ENCODE data around the gene DNM3.

DNA sequence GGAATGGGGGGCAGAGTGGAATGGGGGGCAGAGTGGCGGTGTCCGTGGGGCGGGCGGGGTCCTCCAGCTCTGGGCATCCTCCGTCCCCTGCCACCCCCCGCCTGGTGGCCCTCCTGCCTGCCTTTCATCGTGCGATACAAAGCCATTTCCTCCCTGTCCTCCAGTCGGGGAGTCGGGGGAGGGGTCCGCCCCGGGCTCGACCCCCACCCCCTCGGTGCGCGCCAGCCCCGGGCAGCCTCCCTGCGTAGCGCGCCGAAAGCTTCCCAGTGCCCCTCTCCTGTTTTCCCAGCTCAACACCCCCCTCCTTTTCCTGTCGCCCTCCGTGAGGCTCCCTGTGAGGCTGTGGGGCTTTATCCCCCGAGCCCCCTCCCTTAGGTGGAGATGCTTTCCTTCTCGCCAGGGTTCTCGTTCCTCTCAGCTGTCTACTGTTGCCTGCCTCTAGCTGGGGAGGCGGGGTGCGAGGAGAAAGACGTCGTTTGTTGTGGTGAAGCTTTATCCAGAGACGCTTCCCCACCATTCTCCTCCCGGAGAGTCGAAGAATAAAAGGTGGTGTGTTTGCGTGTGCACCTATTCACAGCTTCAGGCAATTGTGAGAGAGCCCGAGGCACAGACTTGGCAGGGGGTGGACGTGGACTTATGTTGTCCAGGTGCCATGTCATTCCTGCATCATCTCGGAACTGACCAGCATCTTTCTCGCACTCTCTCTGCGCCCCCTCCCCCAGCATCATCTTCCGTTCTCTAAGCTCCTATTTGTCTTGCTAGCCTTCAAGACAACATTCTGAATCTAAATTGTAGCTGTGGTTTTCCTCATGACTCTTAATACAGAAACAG lies 848 bp downstream of the DNM3 start:
- TF ChIP-seq ZNF274 (IDR thresholded peaks at IDR 0.05; ENCODE audit: low read length) (no peak), ZNF274 (tag by site-specific recombination; IDR thresholded peaks at IDR 0.05; ENCODE audit: borderline replicate concordance) (no peak), ZXDB (tag by site-specific recombination; IDR thresholded peaks at IDR 0.05) (no peak), ZNF501 (tag by site-specific recombination; IDR thresholded peaks at IDR 0.05) (0 out of 2 replicates have a peak, but pooled peaks have one; percentile 1), ZNF2 (tag by site-specific recombination; IDR thresholded peaks at IDR 0.05) (0 out of 2 replicates have a peak, but pooled peaks have one; percentile 13), ZNF324 (tag by site-specific recombination; IDR thresholded peaks at IDR 0.05) (no peak), ZNF350 (tag by site-specific recombination; IDR thresholded peaks at IDR 0.05) (no peak)
- TF ChIP-seq, protein P1, sequence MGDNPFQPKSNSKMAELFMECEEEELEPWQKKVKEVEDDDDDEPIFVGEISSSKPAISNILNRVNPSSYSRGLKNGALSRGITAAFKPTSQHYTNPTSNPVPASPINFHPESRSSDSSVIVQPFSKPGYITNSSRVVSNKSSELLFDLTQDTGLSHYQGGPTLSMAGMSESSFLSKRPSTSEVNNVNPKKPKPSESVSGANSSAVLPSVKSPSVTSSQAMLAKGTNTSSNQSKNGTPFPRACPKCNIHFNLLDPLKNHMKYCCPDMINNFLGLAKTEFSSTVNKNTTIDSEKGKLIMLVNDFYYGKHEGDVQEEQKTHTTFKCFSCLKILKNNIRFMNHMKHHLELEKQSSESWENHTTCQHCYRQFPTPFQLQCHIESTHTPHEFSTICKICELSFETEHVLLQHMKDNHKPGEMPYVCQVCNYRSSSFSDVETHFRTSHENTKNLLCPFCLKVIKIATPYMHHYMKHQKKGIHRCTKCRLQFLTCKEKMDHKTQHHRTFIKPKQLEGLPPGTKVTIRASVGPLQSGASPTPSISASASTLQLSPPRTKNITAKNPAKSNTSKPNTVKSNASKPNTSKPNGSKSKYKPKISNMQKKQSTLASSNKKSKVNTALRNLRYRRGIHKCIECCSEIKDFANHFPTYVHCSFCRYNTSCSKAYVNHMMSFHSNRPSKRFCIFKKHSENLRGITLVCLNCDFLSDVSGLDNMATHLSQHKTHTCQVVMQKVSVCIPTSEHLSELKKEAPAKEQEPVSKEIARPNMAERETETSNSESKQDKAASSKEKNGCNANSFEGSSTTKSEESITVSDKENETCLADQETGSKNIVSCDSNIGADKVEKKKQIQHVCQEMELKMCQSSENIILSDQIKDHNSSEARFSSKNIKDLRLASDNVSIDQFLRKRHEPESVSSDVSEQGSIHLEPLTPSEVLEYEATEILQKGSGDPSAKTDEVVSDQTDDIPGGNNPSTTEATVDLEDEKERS (tag by site-specific recombination; IDR thresholded peaks at IDR 0.05): no peak
- TF ChIP-seq, protein P2, sequence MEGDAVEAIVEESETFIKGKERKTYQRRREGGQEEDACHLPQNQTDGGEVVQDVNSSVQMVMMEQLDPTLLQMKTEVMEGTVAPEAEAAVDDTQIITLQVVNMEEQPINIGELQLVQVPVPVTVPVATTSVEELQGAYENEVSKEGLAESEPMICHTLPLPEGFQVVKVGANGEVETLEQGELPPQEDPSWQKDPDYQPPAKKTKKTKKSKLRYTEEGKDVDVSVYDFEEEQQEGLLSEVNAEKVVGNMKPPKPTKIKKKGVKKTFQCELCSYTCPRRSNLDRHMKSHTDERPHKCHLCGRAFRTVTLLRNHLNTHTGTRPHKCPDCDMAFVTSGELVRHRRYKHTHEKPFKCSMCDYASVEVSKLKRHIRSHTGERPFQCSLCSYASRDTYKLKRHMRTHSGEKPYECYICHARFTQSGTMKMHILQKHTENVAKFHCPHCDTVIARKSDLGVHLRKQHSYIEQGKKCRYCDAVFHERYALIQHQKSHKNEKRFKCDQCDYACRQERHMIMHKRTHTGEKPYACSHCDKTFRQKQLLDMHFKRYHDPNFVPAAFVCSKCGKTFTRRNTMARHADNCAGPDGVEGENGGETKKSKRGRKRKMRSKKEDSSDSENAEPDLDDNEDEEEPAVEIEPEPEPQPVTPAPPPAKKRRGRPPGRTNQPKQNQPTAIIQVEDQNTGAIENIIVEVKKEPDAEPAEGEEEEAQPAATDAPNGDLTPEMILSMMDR (tag by site-specific recombination; IDR thresholded peaks at IDR 0.05): no peak
- TF ChIP-seq, protein P3, sequence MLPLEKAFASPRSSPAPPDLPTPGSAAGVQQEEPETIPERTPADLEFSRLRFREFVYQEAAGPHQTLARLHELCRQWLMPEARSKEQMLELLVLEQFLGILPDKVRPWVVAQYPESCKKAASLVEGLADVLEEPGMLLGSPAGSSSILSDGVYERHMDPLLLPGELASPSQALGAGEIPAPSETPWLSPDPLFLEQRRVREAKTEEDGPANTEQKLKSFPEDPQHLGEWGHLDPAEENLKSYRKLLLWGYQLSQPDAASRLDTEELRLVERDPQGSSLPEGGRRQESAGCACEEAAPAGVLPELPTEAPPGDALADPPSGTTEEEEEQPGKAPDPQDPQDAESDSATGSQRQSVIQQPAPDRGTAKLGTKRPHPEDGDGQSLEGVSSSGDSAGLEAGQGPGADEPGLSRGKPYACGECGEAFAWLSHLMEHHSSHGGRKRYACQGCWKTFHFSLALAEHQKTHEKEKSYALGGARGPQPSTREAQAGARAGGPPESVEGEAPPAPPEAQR (tag by site-specific recombination; IDR thresholded peaks at IDR 0.05): no peak
- TF ChIP-seq, protein P4, sequence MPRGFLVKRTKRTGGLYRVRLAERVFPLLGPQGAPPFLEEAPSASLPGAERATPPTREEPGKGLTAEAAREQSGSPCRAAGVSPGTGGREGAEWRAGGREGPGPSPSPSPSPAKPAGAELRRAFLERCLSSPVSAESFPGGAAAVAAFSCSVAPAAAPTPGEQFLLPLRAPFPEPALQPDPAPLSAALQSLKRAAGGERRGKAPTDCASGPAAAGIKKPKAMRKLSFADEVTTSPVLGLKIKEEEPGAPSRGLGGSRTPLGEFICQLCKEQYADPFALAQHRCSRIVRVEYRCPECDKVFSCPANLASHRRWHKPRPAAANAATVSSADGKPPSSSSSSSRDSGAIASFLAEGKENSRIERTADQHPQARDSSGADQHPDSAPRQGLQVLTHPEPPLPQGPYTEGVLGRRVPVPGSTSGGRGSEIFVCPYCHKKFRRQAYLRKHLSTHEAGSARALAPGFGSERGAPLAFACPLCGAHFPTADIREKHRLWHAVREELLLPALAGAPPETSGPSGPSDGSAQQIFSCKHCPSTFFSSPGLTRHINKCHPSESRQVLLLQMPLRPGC (tag by site-specific recombination; IDR thresholded peaks at IDR 0.05): no peak
- TF ChIP-seq, protein P5, sequence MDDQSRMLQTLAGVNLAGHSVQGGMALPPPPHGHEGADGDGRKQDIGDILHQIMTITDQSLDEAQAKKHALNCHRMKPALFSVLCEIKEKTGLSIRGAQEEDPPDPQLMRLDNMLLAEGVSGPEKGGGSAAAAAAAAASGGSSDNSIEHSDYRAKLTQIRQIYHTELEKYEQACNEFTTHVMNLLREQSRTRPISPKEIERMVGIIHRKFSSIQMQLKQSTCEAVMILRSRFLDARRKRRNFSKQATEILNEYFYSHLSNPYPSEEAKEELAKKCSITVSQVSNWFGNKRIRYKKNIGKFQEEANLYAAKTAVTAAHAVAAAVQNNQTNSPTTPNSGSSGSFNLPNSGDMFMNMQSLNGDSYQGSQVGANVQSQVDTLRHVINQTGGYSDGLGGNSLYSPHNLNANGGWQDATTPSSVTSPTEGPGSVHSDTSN (CRISPR knock-in tag; IDR thresholded peaks at IDR 0.05): no peak
- TF ChIP-seq, protein P6, sequence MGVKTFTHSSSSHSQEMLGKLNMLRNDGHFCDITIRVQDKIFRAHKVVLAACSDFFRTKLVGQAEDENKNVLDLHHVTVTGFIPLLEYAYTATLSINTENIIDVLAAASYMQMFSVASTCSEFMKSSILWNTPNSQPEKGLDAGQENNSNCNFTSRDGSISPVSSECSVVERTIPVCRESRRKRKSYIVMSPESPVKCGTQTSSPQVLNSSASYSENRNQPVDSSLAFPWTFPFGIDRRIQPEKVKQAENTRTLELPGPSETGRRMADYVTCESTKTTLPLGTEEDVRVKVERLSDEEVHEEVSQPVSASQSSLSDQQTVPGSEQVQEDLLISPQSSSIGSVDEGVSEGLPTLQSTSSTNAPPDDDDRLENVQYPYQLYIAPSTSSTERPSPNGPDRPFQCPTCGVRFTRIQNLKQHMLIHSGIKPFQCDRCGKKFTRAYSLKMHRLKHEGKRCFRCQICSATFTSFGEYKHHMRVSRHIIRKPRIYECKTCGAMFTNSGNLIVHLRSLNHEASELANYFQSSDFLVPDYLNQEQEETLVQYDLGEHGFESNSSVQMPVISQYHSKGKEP (tag by site-specific recombination; IDR thresholded peaks at IDR 0.05): no peak
- TF ChIP-seq, protein P7, sequence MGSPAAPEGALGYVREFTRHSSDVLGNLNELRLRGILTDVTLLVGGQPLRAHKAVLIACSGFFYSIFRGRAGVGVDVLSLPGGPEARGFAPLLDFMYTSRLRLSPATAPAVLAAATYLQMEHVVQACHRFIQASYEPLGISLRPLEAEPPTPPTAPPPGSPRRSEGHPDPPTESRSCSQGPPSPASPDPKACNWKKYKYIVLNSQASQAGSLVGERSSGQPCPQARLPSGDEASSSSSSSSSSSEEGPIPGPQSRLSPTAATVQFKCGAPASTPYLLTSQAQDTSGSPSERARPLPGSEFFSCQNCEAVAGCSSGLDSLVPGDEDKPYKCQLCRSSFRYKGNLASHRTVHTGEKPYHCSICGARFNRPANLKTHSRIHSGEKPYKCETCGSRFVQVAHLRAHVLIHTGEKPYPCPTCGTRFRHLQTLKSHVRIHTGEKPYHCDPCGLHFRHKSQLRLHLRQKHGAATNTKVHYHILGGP (tag by site-specific recombination; IDR thresholded peaks at IDR 0.05): no peak
- TF ChIP-seq, protein P8, sequence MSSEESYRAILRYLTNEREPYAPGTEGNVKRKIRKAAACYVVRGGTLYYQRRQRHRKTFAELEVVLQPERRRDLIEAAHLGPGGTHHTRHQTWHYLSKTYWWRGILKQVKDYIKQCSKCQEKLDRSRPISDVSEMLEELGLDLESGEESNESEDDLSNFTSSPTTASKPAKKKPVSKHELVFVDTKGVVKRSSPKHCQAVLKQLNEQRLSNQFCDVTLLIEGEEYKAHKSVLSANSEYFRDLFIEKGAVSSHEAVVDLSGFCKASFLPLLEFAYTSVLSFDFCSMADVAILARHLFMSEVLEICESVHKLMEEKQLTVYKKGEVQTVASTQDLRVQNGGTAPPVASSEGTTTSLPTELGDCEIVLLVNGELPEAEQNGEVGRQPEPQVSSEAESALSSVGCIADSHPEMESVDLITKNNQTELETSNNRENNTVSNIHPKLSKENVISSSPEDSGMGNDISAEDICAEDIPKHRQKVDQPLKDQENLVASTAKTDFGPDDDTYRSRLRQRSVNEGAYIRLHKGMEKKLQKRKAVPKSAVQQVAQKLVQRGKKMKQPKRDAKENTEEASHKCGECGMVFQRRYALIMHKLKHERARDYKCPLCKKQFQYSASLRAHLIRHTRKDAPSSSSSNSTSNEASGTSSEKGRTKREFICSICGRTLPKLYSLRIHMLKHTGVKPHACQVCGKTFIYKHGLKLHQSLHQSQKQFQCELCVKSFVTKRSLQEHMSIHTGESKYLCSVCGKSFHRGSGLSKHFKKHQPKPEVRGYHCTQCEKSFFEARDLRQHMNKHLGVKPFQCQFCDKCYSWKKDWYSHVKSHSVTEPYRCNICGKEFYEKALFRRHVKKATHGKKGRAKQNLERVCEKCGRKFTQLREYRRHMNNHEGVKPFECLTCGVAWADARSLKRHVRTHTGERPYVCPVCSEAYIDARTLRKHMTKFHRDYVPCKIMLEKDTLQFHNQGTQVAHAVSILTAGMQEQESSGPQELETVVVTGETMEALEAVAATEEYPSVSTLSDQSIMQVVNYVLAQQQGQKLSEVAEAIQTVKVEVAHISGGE (tag by site-specific recombination; conservative IDR thresholded peaks at IDR 0.05; ENCODE audit: low read depth): no peak
